NB4 (cell line): Measurements from ENCODE around the gene CFAP221.

Source experiments
- POLR2A ChIP-seq: IDR thresholded peaks from 2 replicates; pipeline ENCODE4 v1.6.1; 2011; ENCODE audit warnings: mild to moderate bottlenecking; ENCODE audit not compliant: insufficient read length; ENCODE audit errors: extremely low read depth
- TF ChIP-seq, protein P1 (sequence below): IDR thresholded peaks from one replicate; pipeline ENCODE4 v1.5.1; 2012; ENCODE audit warnings: low read depth, low read length

DNA sequence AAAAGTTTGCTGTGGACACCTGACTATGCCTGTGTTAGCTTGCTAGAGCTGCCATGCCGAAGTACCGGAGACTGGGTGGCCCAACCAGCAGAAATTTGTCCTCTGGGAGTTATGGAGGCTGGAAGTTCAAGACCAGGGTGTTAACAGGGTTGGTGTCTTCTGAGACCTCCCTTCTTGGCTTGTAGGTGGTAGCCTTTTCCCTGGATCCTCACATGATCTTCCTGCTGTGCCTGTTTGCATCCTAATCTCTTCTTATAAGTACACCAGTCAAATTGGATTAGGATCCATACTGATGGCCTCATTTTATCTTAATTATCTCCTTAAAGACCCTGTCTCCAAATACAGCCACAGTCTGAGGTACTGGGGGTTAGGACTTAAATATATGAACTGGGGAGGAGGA lies 135.6 kb downstream of the CFAP221 start:
- TF ChIP-seq, protein P1, sequence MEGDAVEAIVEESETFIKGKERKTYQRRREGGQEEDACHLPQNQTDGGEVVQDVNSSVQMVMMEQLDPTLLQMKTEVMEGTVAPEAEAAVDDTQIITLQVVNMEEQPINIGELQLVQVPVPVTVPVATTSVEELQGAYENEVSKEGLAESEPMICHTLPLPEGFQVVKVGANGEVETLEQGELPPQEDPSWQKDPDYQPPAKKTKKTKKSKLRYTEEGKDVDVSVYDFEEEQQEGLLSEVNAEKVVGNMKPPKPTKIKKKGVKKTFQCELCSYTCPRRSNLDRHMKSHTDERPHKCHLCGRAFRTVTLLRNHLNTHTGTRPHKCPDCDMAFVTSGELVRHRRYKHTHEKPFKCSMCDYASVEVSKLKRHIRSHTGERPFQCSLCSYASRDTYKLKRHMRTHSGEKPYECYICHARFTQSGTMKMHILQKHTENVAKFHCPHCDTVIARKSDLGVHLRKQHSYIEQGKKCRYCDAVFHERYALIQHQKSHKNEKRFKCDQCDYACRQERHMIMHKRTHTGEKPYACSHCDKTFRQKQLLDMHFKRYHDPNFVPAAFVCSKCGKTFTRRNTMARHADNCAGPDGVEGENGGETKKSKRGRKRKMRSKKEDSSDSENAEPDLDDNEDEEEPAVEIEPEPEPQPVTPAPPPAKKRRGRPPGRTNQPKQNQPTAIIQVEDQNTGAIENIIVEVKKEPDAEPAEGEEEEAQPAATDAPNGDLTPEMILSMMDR = no peak
- no peak for TF ChIP-seq POLR2A
